Retinal pigment epithelial cell (primary cell): ENCODE measurements around the gene SLC44A5.
"Not testable (repeated sequence)": the region's sequence is repeated elsewhere in the genome, so short reads cannot be mapped to it uniquely, and the experiment has no call there.

Experiments used
- DNase-seq: peaks from one replicate; pipeline ENCODE4 v3.0.0-alpha.2; 2010; ENCODE audit warnings: low read depth
- H3K4me3 ChIP-seq: 2 replicates; pipeline ENCODE4 v1.5.1; 2011; ENCODE audit warnings: mild to moderate bottlenecking, low read length, control low read depth, moderate library complexity
- TF ChIP-seq, protein P1 (sequence below): conservative IDR thresholded peaks from 2 replicates; pipeline ENCODE4 v1.5.1; 2011; ENCODE audit warnings: low read depth, low read length, control low read depth, inconsistent platforms

Gene SLC44A5

DNA sequence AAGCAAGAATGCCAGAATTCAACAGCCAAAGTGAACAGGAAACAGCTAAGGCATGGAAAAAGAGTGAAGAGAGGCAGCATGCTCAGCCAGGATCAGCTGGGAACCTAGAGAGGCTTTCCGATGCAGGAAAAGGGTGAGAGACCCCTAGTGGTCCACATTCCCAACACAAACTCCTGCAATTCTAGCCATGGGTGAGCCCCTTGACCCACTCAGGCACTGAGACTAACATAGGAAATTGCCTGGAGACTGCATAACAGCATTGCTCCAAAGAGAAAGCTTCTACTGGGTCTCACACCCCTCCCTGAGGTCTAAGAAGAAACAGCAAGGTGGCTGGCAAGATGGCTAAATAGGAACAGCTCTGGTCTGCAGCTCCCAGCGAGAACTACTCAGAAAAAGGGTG, 353.5 kb downstream of the SLC44A5 start:
- no peak overlapping the region for H3K4me3 ChIP-seq
- DNase-seq: no peak
- TF ChIP-seq, protein P1, sequence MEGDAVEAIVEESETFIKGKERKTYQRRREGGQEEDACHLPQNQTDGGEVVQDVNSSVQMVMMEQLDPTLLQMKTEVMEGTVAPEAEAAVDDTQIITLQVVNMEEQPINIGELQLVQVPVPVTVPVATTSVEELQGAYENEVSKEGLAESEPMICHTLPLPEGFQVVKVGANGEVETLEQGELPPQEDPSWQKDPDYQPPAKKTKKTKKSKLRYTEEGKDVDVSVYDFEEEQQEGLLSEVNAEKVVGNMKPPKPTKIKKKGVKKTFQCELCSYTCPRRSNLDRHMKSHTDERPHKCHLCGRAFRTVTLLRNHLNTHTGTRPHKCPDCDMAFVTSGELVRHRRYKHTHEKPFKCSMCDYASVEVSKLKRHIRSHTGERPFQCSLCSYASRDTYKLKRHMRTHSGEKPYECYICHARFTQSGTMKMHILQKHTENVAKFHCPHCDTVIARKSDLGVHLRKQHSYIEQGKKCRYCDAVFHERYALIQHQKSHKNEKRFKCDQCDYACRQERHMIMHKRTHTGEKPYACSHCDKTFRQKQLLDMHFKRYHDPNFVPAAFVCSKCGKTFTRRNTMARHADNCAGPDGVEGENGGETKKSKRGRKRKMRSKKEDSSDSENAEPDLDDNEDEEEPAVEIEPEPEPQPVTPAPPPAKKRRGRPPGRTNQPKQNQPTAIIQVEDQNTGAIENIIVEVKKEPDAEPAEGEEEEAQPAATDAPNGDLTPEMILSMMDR: peak; percentile 8

DNA sequence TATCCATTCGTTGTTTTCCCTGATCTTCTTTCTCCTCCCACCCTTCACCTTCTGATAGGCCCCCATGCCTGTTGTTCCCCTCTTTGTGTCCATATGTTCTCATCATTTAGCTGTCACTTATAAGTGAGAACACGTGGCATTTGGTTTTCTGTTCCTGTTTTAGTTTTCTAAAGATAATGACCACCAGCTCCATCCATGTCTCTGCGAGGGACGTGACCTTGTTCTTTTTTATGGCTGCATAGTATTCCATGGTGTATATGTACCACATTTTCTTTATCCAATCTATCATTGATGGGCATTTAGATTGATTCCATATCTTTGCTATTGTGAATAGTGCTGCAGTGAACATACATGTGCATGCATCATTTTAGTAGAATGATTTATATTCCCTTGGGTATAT, 360.8 kb downstream of the SLC44A5 start:
- not testable (repeated sequence) for DNase-seq, H3K4me3 ChIP-seq

DNA sequence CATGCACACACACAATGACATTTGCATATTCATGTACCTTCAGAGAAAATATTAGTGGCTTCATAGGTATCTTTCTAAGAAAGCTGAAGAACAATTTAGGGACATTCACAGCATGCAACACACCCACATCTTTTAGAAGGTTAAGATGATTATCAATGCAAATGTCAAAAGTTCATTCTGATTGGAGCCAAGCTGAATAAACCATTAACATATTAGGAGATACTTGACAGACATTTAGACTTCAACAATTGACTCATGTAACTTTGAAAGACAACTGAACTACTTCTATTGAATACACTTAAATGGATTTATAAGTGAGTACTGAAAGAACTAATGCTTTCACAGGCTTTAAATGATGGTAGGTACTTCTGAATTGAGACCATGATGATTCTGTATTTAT, 365.7 kb downstream of the SLC44A5 start:
- H3K4me3 ChIP-seq: no peak overlapping the region
- no peak for DNase-seq
- TF ChIP-seq, protein P1: no peak

DNA sequence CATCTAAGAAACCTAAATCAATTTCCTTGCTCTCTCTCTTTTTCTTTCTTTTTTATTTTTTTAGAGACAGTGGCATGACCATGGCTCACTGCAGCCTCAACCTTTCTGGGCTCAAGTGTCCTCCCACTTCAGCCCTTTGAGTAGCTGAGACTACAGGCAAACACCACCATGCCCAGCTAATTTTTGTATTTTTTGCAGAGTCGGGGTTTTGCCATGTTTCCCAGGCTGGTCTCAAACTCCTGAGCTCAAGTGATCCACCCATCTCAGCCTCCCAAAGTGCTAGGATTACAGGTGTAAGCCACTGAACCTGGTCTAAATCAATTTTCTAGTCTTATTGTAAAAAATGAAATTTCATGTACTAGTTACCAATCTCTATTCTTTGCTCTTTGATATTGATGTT, 367.8 kb downstream of the SLC44A5 start:
- no peak overlapping the region for H3K4me3 ChIP-seq
- TF ChIP-seq, protein P1: no peak
- no peak for DNase-seq

DNA sequence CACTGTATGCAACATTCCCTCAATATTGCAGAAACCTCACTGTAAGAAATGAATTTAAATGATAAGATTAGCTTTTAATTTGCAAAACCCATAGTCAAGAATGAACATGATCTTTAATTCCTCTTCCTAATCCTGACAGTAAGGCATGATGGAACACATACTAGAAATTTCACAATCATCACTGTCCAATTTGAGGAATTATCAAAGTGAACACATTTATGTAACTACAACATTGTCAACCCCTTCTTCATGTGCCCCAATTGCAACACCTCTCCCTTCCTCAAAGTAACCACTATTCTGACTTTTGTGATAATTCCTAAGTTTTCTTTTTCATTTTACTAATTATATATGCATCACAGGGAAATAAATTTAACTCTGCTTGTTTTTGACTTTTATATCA, 373.6 kb downstream of the SLC44A5 start:
- no peak overlapping the region for H3K4me3 ChIP-seq
- no peak for DNase-seq
- TF ChIP-seq, protein P1: no peak

DNA sequence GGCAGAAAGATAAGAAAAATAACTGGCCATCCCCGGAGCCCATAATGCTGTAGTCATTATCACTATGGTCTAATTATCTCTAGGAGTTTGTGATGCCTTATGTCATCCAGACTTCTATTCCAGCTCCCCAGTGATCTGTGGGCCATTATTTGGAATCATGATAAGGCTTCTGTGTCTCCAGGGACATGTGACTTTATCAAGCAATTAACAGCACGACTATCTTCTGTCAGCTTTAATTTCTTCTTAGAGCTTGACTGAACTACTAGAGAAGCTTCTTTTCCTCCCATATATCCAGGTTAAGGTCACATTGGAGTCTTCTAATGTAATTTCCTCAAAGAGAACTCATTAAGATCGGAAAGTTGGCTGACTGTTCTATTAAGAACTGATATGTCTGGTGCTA, 376.4 kb downstream of the SLC44A5 start:
- TF ChIP-seq, protein P1: no peak
- H3K4me3 ChIP-seq: no peak overlapping the region
- no peak for DNase-seq

DNA sequence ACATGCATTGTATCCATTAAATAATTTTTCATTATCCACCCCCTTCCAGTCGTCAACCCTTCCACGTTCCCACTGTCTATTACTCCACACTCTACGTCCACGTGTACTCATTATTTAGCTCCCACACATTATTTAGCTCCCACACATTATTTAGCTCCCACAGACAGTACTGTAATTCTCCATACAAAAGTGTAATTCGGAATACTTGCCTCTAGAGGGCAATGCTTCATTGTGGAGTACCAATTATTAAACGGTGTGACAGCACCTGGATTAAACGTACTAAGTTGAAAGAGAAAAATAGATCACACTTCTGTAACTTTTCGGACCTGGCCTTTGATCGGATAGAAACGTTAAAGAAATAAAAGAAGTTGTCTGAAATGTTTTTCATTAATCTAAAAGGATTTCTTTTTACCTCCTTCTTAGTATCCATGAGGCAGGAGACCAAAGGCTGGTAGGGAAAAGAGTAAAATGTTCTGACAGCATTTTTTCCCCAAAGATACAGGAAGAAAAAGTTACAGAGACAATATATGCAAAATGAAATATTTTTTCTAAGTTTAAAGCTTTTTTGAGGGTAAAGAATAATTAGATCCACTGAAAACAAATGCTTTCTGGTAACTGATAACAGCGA, 377.5 kb downstream of the SLC44A5 start:
- TF ChIP-seq, protein P1: peak; percentile 75
- DNase-seq: peak; percentile 8
- no peak overlapping the region for H3K4me3 ChIP-seq
